Measurements from ENCODE around the gene GALNT10.
A peak's percentile ranks its signal among the peaks of the same experiment; 100 is the strongest.

GALNT10 gene

GRCh38 chr5:154203798-154204578 is 13.5 kb downstream of the GALNT10 start:
- no peak for DNase-seq

- DNase-seq = no peak
Observed at GRCh38 chr5:154205441-154206117, 15.0 kb downstream of the GALNT10 start.

GRCh38 chr5:154206311-154206710 is 15.8 kb downstream of the GALNT10 start:
- no peak for DNase-seq

GRCh38 chr5:154207204-154207603 is 16.7 kb downstream of the GALNT10 start:
- DNase-seq = no peak

GRCh38 chr5:154209591-154210081 is 19.1 kb downstream of the GALNT10 start:
- no peak for DNase-seq

GRCh38 chr5:154210163-154210562 is 19.6 kb downstream of the GALNT10 start:
- DNase-seq = no peak

GRCh38 chr5:154211641-154212390 is 21.3 kb downstream of the GALNT10 start:
- DNase-seq = no peak

GRCh38 chr5:154213592-154213991 is 23.1 kb downstream of the GALNT10 start:
- DNase-seq = no peak

- DNase-seq = no peak
Observed at GRCh38 chr5:154214371-154215106, 24.0 kb downstream of the GALNT10 start.

GRCh38 chr5:154215571-154216325 is 25.2 kb downstream of the GALNT10 start:
- DNase-seq = peak; percentile 74

GRCh38 chr5:154217462-154217861 is 26.9 kb downstream of the GALNT10 start:
- no peak for DNase-seq

GRCh38 chr5:154218786-154219185 is 28.3 kb downstream of the GALNT10 start:
- no peak for DNase-seq

- DNase-seq = no peak
Observed at GRCh38 chr5:154220625-154221024, 30.1 kb downstream of the GALNT10 start.

- no peak for DNase-seq
Observed at GRCh38 chr5:154221371-154221896, 30.9 kb downstream of the GALNT10 start.

- DNase-seq = no peak
Observed at GRCh38 chr5:154222414-154222813, 31.9 kb downstream of the GALNT10 start.

GRCh38 chr5:154223320-154223719 is 32.8 kb downstream of the GALNT10 start:
- no peak for DNase-seq

GRCh38 chr5:154227090-154227489 is 36.6 kb downstream of the GALNT10 start:
- DNase-seq = no peak

GRCh38 chr5:154228696-154229095 is 38.2 kb downstream of the GALNT10 start:
- DNase-seq = no peak

GRCh38 chr5:154230526-154230925 is 40.0 kb downstream of the GALNT10 start:
- DNase-seq = no peak

- DNase-seq = no peak
Observed at GRCh38 chr5:154234551-154234950, 44.0 kb downstream of the GALNT10 start.

- DNase-seq = peak; percentile 3
Observed at GRCh38 chr5:154236011-154236410, 45.5 kb downstream of the GALNT10 start.
